H1 (cell line): Measurements from ENCODE around the gene DMAC2L. TPM values are rescaled to one million over a fixed set of nuclear protein-coding genes. Genes with fewer than 3 reads are reported as not detected.

Experiments
- CTCF ChIA-PET: fragments of 300-600 bp; sonication (Branson Sonifier 250); formaldehyde crosslinking; loops from one replicate; lab custom pipeline; 2021; ENCODE audit not compliant: partially characterized antibody; lab: Charles Lee
- POLR2A ChIA-PET: fragments of 300-600 bp; sonication (Branson Sonifier 250); formaldehyde crosslinking; loops from one replicate; lab custom pipeline; 2021; ENCODE audit warnings: inconsistent platforms; ENCODE audit not compliant: partially characterized antibody; lab: Charles Lee
- DNase-seq, 2 experiments: peaks; one replicate each; pipeline versions ENCODE4 v3.0.0 to v3.0.0-alpha.2; 2010 to 2022; ENCODE audit warnings: low spot score in 2 of 2, low read depth in 1 of 2, mixed read lengths in 1 of 2
- FAIRE-seq: peaks from 2 replicates; lab custom pipeline; 2011; peaks lifted over from hg19 to GRCh38; lab: Jason Lieb, UNC
- H2AFZ ChIP-seq: 2 replicates; pipeline ENCODE4 v1.8.1; 2012; ENCODE audit warnings: low read length, inconsistent platforms
- H2AK5ac ChIP-seq: 2 replicates; pipeline ENCODE4 v1.6.1; 2013; ENCODE audit warnings: low read depth, low read length
- H2BK120ac ChIP-seq: replicated peaks from 2 replicates; pipeline ENCODE3; 2013; ENCODE audit warnings: low read depth, low read length, inconsistent platforms
- H2BK12ac ChIP-seq: 2 replicates; pipeline ENCODE4 v1.6.1; 2013; ENCODE audit warnings: low read depth, low read length
- H2BK15ac ChIP-seq: 2 replicates; pipeline ENCODE4 v1.6.1; 2013; ENCODE audit warnings: low read length
- H2BK20ac ChIP-seq: 2 replicates; pipeline ENCODE4 v1.6.1; 2013; ENCODE audit warnings: low read length
- H2BK5ac ChIP-seq: 2 replicates; pipeline ENCODE4 v1.6.1; 2013; ENCODE audit warnings: low read depth, low read length
- H3K14ac ChIP-seq: 2 replicates; pipeline ENCODE4 v1.6.1; 2013; ENCODE audit warnings: inconsistent platforms; ENCODE audit not compliant: insufficient read length
- H3K18ac ChIP-seq: 2 replicates; pipeline ENCODE4 v1.6.1; 2013; ENCODE audit warnings: low read length; ENCODE audit errors: extremely low read depth
- H3K23ac ChIP-seq: 2 replicates; pipeline ENCODE4 v1.6.1; 2013; ENCODE audit warnings: inconsistent platforms; ENCODE audit not compliant: insufficient read length
- H3K23me2 ChIP-seq: 2 replicates; pipeline ENCODE4 v1.6.1; 2013; ENCODE audit warnings: low read depth, low read length
- H3K27ac ChIP-seq: 2 replicates; pipeline ENCODE4 v1.6.1; 2011; ENCODE audit warnings: low read depth, low read length, inconsistent platforms
- H3K27me3 ChIP-seq, 4 experiments: replicated peaks in 1 of 4; 1 replicate in 1 of 4; 2 replicates in 3 of 4; pipeline versions ENCODE4 v1.6.1 to v1.8.1; 2011 to 2013; ENCODE audit warnings: low read length in 3 of 4, mild to moderate bottlenecking in 3 of 4, inconsistent platforms in 2 of 4, mixed read lengths in 2 of 4, moderate library complexity in 1 of 4; ENCODE audit not compliant: control insufficient read depth in 3 of 4, insufficient read depth in 3 of 4; ENCODE audit errors: extremely low read depth in 1 of 4
- H3K36me3 ChIP-seq, 4 experiments: 2 replicates each; pipeline versions ENCODE4 v1.6.1 to v1.8.1; 2011 to 2013; ENCODE audit warnings: mild to moderate bottlenecking in 4 of 4, low read length in 3 of 4, moderate library complexity in 2 of 4, control low read depth in 1 of 4, inconsistent platforms in 1 of 4; ENCODE audit not compliant: insufficient read depth in 4 of 4, control insufficient read depth in 2 of 4
- H3K4ac ChIP-seq: replicated peaks from 2 replicates; pipeline ENCODE3; 2013; ENCODE audit warnings: low read length, low read depth, mixed read lengths, inconsistent platforms; ENCODE audit not compliant: insufficient read length
- H3K4me1 ChIP-seq, 4 experiments: replicated peaks in 1 of 4; 1 replicate in 1 of 4; 2 replicates in 3 of 4; pipeline versions ENCODE4 v1.6.1 to v1.8.1; 2011 to 2013; ENCODE audit warnings: low read length in 3 of 4, inconsistent platforms in 2 of 4, mixed read lengths in 1 of 4; ENCODE audit not compliant: insufficient read depth in 4 of 4, control insufficient read depth in 3 of 4
- H3K4me2 ChIP-seq, 2 experiments: 2 replicates each; pipeline versions ENCODE4 v1.6.1 to v1.8.1; 2011 to 2013; ENCODE audit warnings: low read depth in 2 of 2, low read length in 2 of 2, control low read depth in 1 of 2, inconsistent platforms in 1 of 2, mild to moderate bottlenecking in 1 of 2; ENCODE audit not compliant: insufficient read depth in 1 of 2
- H3K4me3 ChIP-seq, 4 experiments: fragments of 200-600, 300-600 bp in 1 of 4; sonication (generic), shearing (Covaris generic), sonication (Bioruptor Twin) in 1 of 4; 2 replicates each; pipeline versions ENCODE4 v1.5.1 to v1.8.1; 2011 to 2016; ENCODE audit warnings: low read length in 4 of 4, low read depth in 3 of 4, control low read depth in 2 of 4, inconsistent platforms in 2 of 4, mild to moderate bottlenecking in 2 of 4, mixed read lengths in 1 of 4, moderate library complexity in 1 of 4; ENCODE audit not compliant: insufficient read depth in 2 of 4; ENCODE audit errors: extremely low read depth in 1 of 4
- H3K56ac ChIP-seq: replicated peaks from 2 replicates; pipeline ENCODE3; 2013; ENCODE audit warnings: low read depth, mild to moderate bottlenecking, mixed read lengths, low read length, inconsistent platforms; ENCODE audit not compliant: insufficient read length
- H3K79me1 ChIP-seq: 2 replicates; pipeline ENCODE4 v1.6.1; 2013; ENCODE audit warnings: low read depth, low read length, control low read depth
- H3K79me2 ChIP-seq, 2 experiments: 2 replicates each; pipeline versions ENCODE4 v1.6.1 to v1.8.1; 2012 to 2013; ENCODE audit warnings: low read length in 2 of 2, mild to moderate bottlenecking in 2 of 2, inconsistent platforms in 1 of 2; ENCODE audit not compliant: insufficient read depth in 2 of 2, control insufficient read depth in 1 of 2
- H3K9ac ChIP-seq, 4 experiments: replicated peaks in 1 of 4; 1 replicate in 1 of 4; 2 replicates in 3 of 4; pipeline versions ENCODE4 v1.6.1 to v1.8.1; 2011 to 2013; ENCODE audit warnings: low read depth in 3 of 4, low read length in 3 of 4, control low read depth in 2 of 4, mild to moderate bottlenecking in 2 of 4, moderate library complexity in 2 of 4, inconsistent platforms in 1 of 4; ENCODE audit errors: extremely low read depth in 1 of 4
- H3K9me3 ChIP-seq, 2 experiments: 2 replicates each; pipeline versions ENCODE4 v1.6.1 to v1.8.1; 2012 to 2013; ENCODE audit warnings: mild to moderate bottlenecking in 2 of 2, moderate library complexity in 2 of 2, control low read depth in 1 of 2, inconsistent platforms in 1 of 2, low read depth in 1 of 2, low read length in 1 of 2, mixed read lengths in 1 of 2; ENCODE audit not compliant: insufficient read depth in 2 of 2
- H4K20me1 ChIP-seq, 2 experiments: replicated peaks in 1 of 2; 2 replicates each; pipeline versions ENCODE3 to v1.8.1; 2011 to 2013; ENCODE audit warnings: inconsistent platforms in 2 of 2, low read length in 2 of 2, mild to moderate bottlenecking in 1 of 2; ENCODE audit not compliant: insufficient read depth in 2 of 2, control insufficient read depth in 1 of 2
- H4K5ac ChIP-seq: 2 replicates; pipeline ENCODE4 v1.6.1; 2013; ENCODE audit warnings: low read length, low read depth, mixed read lengths, inconsistent platforms; ENCODE audit not compliant: insufficient read length
- H4K8ac ChIP-seq: 2 replicates; pipeline ENCODE4 v1.8.0; 2013; ENCODE audit warnings: mild to moderate bottlenecking, moderate library complexity, low read length, inconsistent platforms; ENCODE audit not compliant: insufficient read depth; ENCODE audit errors: extremely low read depth
- H4K91ac ChIP-seq: replicated peaks from 2 replicates; pipeline ENCODE3; 2013; ENCODE audit warnings: low read length, mixed read lengths, inconsistent platforms; ENCODE audit not compliant: insufficient read length
- BCL11A ChIP-seq, 2 experiments: IDR thresholded peaks; one replicate each; pipeline ENCODE4 v1.6.1; 2011; ENCODE audit warnings: low read depth in 2 of 2, low read length in 2 of 2, mild to moderate bottlenecking in 2 of 2
- EGR1 ChIP-seq: IDR thresholded peaks from 2 replicates; pipeline ENCODE4 v1.6.1; 2011; ENCODE audit warnings: low read depth, low read length, borderline replicate concordance
- HDAC6 ChIP-seq: IDR thresholded peaks from one replicate; pipeline ENCODE4 v1.7.1; 2012; ENCODE audit warnings: low read depth, mild to moderate bottlenecking, inconsistent platforms, low read length, moderate library complexity
- JUND ChIP-seq: IDR thresholded peaks from 2 replicates; pipeline ENCODE4 v1.6.1; 2011; ENCODE audit warnings: mild to moderate bottlenecking, improper control_type of control experiment, low read length
- KDM5A ChIP-seq: fragments of 200-600 bp; IDR thresholded peaks from 2 replicates; pipeline ENCODE4 v1.7.1; 2012; ENCODE audit warnings: mild to moderate bottlenecking, low read length, inconsistent platforms, mixed read lengths
- NRF1 ChIP-seq: IDR thresholded peaks from 2 replicates; pipeline ENCODE4 v1.6.1; 2011; ENCODE audit warnings: mild to moderate bottlenecking, low read depth, low read length, improper control_type of control experiment
- TEAD4 ChIP-seq: IDR thresholded peaks from 2 replicates; pipeline ENCODE4 v1.6.1; 2012; ENCODE audit warnings: low read depth, low read length, inconsistent platforms, mixed read lengths
- ZNF274 ChIP-seq: IDR thresholded peaks from 2 replicates; pipeline ENCODE4 v1.7.0; 2012; ENCODE audit warnings: low read length, borderline replicate concordance; ENCODE audit errors: extremely low read depth
- WGBS, 2 experiments: shearing (Covaris generic) in 1 of 2; methylation state at CpG; one replicate each; pipeline versions ENCODE4 v1.1.6 to v1.1.7; 2013 to 2015; ENCODE audit warnings: low lambda C conversion rate in 2 of 2, mixed read lengths in 2 of 2, inconsistent platforms in 1 of 2, low coverage in 1 of 2, missing lambda C conversion rate in 1 of 2; ENCODE audit not compliant: insufficient replicate concordance in 2 of 2, insufficient coverage in 1 of 2, insufficient read length in 1 of 2; ENCODE audit errors: extremely low coverage in 1 of 2, missing lambda C conversion rate in 1 of 2; 5-methylcytosine and 5-hydroxymethylcytosine counted together
- polyA plus RNA-seq, 7 experiments: library from polyadenylated mRNA; depleted of rRNA in 3 of 7; stranded (reverse) in 5 of 7; unstranded in 2 of 7; fragments of >200 nt in 5 of 7; fragments of 200-250 nt in 2 of 7; gene quantifications; 1 replicate in 5 of 7; 2 replicates in 1 of 7; 4 replicates in 1 of 7; pipeline versions ENCODE4 v1.2.1 to v1.2.3, GENCODE V29; 2011 to 2013; ENCODE audit warnings: missing spikeins in 2 of 7, mixed read lengths in 2 of 7
- total RNA-seq: library from RNA; stranded (reverse); fragmentation: NEBNext Ultra II Directional; extraction: Animal tissue kit (Norgen Biotek cat#: 25700); gene quantifications from 2 replicates; pipeline ENCODE4 v1.2.1, GENCODE V29; 2021

The DMAC2L gene
- total and polyA plus RNA-seq, 2 of the 8 experiments (the other 6 are each of a cell fraction or from before 2014, with no cell fraction given): 20.3 to 28.9 TPM

GRCh38 chr14:50360851-50361250 lies 48.7 kb downstream of the DMAC2L start:
- H3K23me2 ChIP-seq: no peaks in the 10 kb centered on the region; the same call in 1 of the 2 replicates
- POLR2A ChIA-PET: no interaction called here

More at GRCh38 chr14:50360851-50361250, 48.7 kb downstream of the DMAC2L start:
- Histone ChIP-seq H2BK120ac (no peak overlapping the region), H2BK12ac (no peak overlapping the region), H2BK20ac (no peak overlapping the region), H4K91ac (no peak overlapping the region), H4K5ac (no peak overlapping the region), H3K27ac (no peak overlapping the region), H2BK5ac (no peak overlapping the region), H3K4me1 (peaks cover 0 to 5% (median 0%) of the 10 kb centered on the region in 4 experiments; a peak in 1 of 7 replicates), H4K8ac (no peak overlapping the region), H3K18ac (no peak overlapping the region), H3K23ac (no peak overlapping the region), H2BK15ac (no peak overlapping the region), H3K9me3 (peaks cover 0 to 2% of the 10 kb centered on the region in 2 experiments; a peak in 1 of 4 replicates), H3K56ac (no peak overlapping the region), H3K4me2 (no peak overlapping the region), H3K4me3 (no peak overlapping the region), H3K79me2 (no peaks in the 10 kb centered on the region), H3K36me3 (no peaks in the 10 kb centered on the region), H3K27me3 (no peaks in the 10 kb centered on the region; a peak in 1 of 7 replicates), H3K4ac (no peak overlapping the region), H4K20me1 (no peaks in the 10 kb centered on the region), H3K14ac (no peak overlapping the region), H2AK5ac (no peak overlapping the region), H2AFZ (no peak overlapping the region), H3K9ac (no peak overlapping the region), H3K79me1 (no peaks in the 10 kb centered on the region)
- WGBS, 2 experiments: 96% methylated on average over 2 of the region's 2 CpGs; no CpG with 5 or more reads in 1 of the 2 experiments
- CTCF ChIA-PET: interaction anchor here (0.6 to 1.3 kb wide), 2 partner anchors 8 to 397 kb away, joined by 3 read pairs; no protein-coding TSS in a partner anchor
- FAIRE-seq (no peak), DNase-seq (no peak)
- TF ChIP-seq KDM5A (no peak), TEAD4 (no peak), BCL11A (IDR thresholded peaks at IDR 0.05; ENCODE audit: low read depth in 2 of 2, low read length in 2 of 2) (no peak), NRF1 (no peak), ZNF274 (no peak), EGR1 (no peak), HDAC6 (no peak), JUND (no peak)
